Panc1 (cell line): Measurements from ENCODE around the gene TMED8. TPM values are rescaled to one million over a fixed set of nuclear protein-coding genes. Genes with fewer than 3 reads are reported as not detected.

Experiments used
- ATAC-seq: fragments of 200-7000 bp; cut with Tn5 transposase; 2 replicates; pipeline ENCODE4 v1.9.1; 2020; ENCODE audit warnings: mild to moderate bottlenecking, moderate library complexity
- BruUV-seq: library from RNA; stranded (reverse); fragments of 400-500 nt; replicated peaks from 2 replicates; lab custom pipeline; 2021; lab: Mats Ljungman, UMichigan
- CTCF ChIA-PET: fragments of 300-600 bp; sonication (Branson Sonifier 250); formaldehyde crosslinking; loops from one replicate; lab custom pipeline; 2022; ENCODE audit warnings: antibody characterized with exemption; lab: Charles Lee
- POLR2A ChIA-PET: fragments of 300-600 bp; sonication (Branson Sonifier 250); formaldehyde crosslinking; loops from one replicate; lab custom pipeline; 2022; ENCODE audit warnings: antibody characterized with exemption; lab: Charles Lee
- DNase-seq: peaks from one replicate; pipeline ENCODE4 v3.0.0-alpha.2; 2010; ENCODE audit warnings: low read depth, low spot score
- H3K27ac ChIP-seq: 2 replicates; pipeline ENCODE4 v1.5.1; 2011; ENCODE audit warnings: mild to moderate bottlenecking, low read length, inconsistent platforms
- H3K27me3 ChIP-seq: fragments of 200-500 bp; sonication (Bioruptor generic); 2 replicates; pipeline ENCODE4 v1.6.0; 2014; ENCODE audit warnings: low read length, inconsistent platforms; ENCODE audit not compliant: control insufficient read depth, insufficient read depth
- H3K36me3 ChIP-seq: fragments of 200-500 bp; sonication (Bioruptor generic); 2 replicates; pipeline ENCODE4 v1.5.1; 2014; ENCODE audit warnings: inconsistent platforms, mild to moderate bottlenecking, low read length, moderate library complexity; ENCODE audit not compliant: control insufficient read depth, insufficient read depth
- H3K4me1 ChIP-seq: 2 replicates; pipeline ENCODE4 v1.5.1; 2011; ENCODE audit warnings: inconsistent platforms, mild to moderate bottlenecking, low read length, moderate library complexity; ENCODE audit not compliant: control insufficient read depth, insufficient read depth
- H3K4me3 ChIP-seq, 2 experiments: 2 replicates each; pipeline ENCODE4 v1.5.1; 2011 to 2012; ENCODE audit warnings: low read depth in 2 of 2, low read length in 2 of 2, mild to moderate bottlenecking in 2 of 2, inconsistent platforms in 1 of 2, moderate library complexity in 1 of 2
- H3K9me3 ChIP-seq: fragments of 200-500 bp; sonication (Bioruptor generic); 2 replicates; pipeline ENCODE4 v1.5.1; 2014; ENCODE audit warnings: low read depth, mild to moderate bottlenecking, inconsistent platforms, low read length, moderate library complexity; ENCODE audit not compliant: control insufficient read depth, insufficient read depth
- CTCF ChIP-seq: fragments of 450-650 bp; IDR thresholded peaks from 2 replicates; pipeline ENCODE4 v1.5.1; 2017; ENCODE audit warnings: mild to moderate bottlenecking
- POLR2AphosphoS5 ChIP-seq: IDR thresholded peaks from 2 replicates; pipeline ENCODE4 v1.6.1; 2012; ENCODE audit warnings: mild to moderate bottlenecking, low read depth, low read length, moderate library complexity
- REST ChIP-seq, 2 experiments: IDR thresholded peaks; 2 replicates each; pipeline ENCODE4 v1.6.1; 2011 to 2012; ENCODE audit warnings: low read depth in 2 of 2, control low read depth in 1 of 2, low read length in 1 of 2, mild to moderate bottlenecking in 1 of 2, moderate library complexity in 1 of 2; ENCODE audit not compliant: insufficient read depth in 1 of 2
- SIN3A ChIP-seq: IDR thresholded peaks from 2 replicates; pipeline ENCODE4 v1.6.1; 2012; ENCODE audit warnings: low read depth, mild to moderate bottlenecking, low read length, moderate library complexity, borderline replicate concordance; ENCODE audit not compliant: insufficient read depth
- TCF7L2 ChIP-seq: IDR thresholded peaks from 2 replicates; pipeline ENCODE4 v1.6.1; 2011; ENCODE audit warnings: mild to moderate bottlenecking, low read depth, low read length, inconsistent platforms
- in situ Hi-C: cut with HindIII; loops from 2 replicates; pipeline ENCODE4 v1.10.0; 2016; ENCODE audit warnings: low sequenced_read_pairs, low pct_unique_long_range_greater_than_20kb
- intact Hi-C: fragments of 100-400 bp; cut with micrococcal nuclease; formaldehyde crosslinking; loops from one replicate; pipeline ENCODE4 v1.10.0; 2022; ENCODE audit not compliant: unreplicated experiment
- total RNA-seq: library from RNA; stranded (reverse); gene quantifications from one replicate; pipeline ENCODE4 v1.2.1, GENCODE V29; 2021; ENCODE audit not compliant: unreplicated experiment

The TMED8 gene
- total RNA-seq, 1 experiment from 2014 or later, result 8.5 TPM

- ChIA-PET CTCF (no interaction called here), POLR2A (no interaction called here)
- H3K36me3 ChIP-seq, result no peaks in the 10 kb centered on the region
- no TSS peak for BruUV-seq
- no peak for DNase-seq
- no peaks in the 10 kb centered on the region for H3K27me3 ChIP-seq
- intact Hi-C loops, result loop anchor here (10.0 kb wide), 1 partner anchor 230 kb away; no protein-coding TSS in a partner anchor
- ATAC-seq, result no peak
- in situ Hi-C loops, result no loop called here
- peaks cover 4% of the 10 kb centered on the region; the same call in 1 of the 2 replicates for H3K4me1 ChIP-seq
- no peaks in the 10 kb centered on the region for H3K9me3 ChIP-seq
- TF ChIP-seq REST (IDR thresholded peaks at IDR 0.05; ENCODE audit: insufficient read depth in 1 of 2, low read depth in 2 of 2, low read length in 1 of 2) (no peak), TCF7L2 (no peak), CTCF (no peak), POLR2AphosphoS5 (no peak), SIN3A (no peak)
- no peak overlapping the region for H3K27ac ChIP-seq
- no peak overlapping the region for H3K4me3 ChIP-seq
Observed at GRCh38 chr14:77324816-77325745, 51.8 kb downstream of the TMED8 start.

GRCh38 chr14:77324289-77324688, 52.6 kb downstream of the TMED8 start:
- in situ Hi-C loops, result no loop called here
- no TSS peak for BruUV-seq

More at GRCh38 chr14:77324289-77324688, 52.6 kb downstream of the TMED8 start:
- no peaks in the 10 kb centered on the region for H3K27me3 ChIP-seq
- H3K9me3 ChIP-seq, result no peaks in the 10 kb centered on the region
- H3K27ac ChIP-seq, result no peak overlapping the region
- ATAC-seq, result no peak
- ChIA-PET POLR2A (no interaction called here), CTCF (no interaction called here)
- H3K4me3 ChIP-seq, result no peak overlapping the region
- H3K4me1 ChIP-seq, result peaks cover 11% of the 10 kb centered on the region
- no peak for TF ChIP-seq CTCF
- no peak for TF ChIP-seq POLR2AphosphoS5
- TF ChIP-seq SIN3A, result no peak
- no peak for TF ChIP-seq TCF7L2
- no peak for TF ChIP-seq REST (IDR thresholded peaks at IDR 0.05; ENCODE audit: insufficient read depth in 1 of 2, low read depth in 2 of 2, low read length in 1 of 2)
- intact Hi-C loops, result loop anchor here (10.0 kb wide), 1 partner anchor 231 kb away; no protein-coding TSS in a partner anchor
- no peaks in the 10 kb centered on the region for H3K36me3 ChIP-seq
- DNase-seq, result no peak
